Renal cortical epithelial cell (primary cell): Measurements from ENCODE around the gene CARD16. TPM values are rescaled to one million over a fixed set of nuclear protein-coding genes. Genes with fewer than 3 reads are reported as not detected.

Experiments
- DNase-seq: peaks from one replicate; pipeline ENCODE4 v3.0.0-alpha.2; 2011; ENCODE audit warnings: low read depth
- total RNA-seq: library from RNA; depleted of rRNA; stranded (reverse); fragments of >200 nt; gene quantifications from 2 replicates; pipeline ENCODE4 v1.2.3, GENCODE V29; 2014

CARD16 gene
- total RNA-seq, 1 donor from 2014 or later: 0.50 TPM

DNA sequence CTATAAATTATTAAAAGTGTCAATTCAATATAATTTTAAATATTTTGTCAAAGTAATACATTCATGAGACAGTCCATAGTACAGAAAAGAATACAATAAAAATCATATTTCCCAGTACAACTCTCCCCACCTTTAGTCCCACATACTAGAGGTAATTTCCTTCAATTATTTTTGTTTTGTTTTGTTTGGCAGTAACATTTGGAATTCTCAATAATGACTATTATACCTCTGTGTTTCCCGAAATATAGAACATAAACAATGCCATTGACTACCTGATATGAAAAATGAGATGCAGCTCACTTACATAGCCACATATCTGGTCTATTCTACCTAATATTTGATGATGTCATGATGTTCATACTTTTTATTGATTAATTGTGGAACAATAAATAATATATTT, 52.4 kb downstream of the CARD16 start:
- no peak for DNase-seq

DNA sequence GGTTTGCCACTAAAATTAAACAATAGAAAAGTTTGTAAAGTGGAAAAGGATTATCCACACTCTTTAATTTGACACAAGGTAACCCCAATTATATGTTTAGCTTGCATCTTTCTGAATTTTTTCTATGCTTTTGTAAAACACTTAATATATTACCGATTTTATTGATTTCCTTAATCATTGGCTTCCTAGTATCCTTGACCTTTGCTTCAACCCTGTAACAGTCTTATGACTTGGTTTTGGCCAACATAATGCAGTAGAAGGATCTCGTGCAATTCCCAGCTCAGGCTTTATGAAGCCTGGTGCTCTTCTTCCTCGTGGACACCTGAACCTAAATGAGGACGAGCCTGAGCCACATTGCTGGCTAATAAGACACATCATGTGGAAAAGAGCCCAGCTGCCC, 53.1 kb downstream of the CARD16 start:
- DNase-seq: no peak

Other genes starting within 250 kb of the CARD16 start
- not detected in 2 replicates for gene CASP12, start 146.9 kb downstream of the CARD16 start, total RNA-seq
- 150 and 201 TPM in 2 replicates for gene CASP4, start 76.8 kb downstream of the CARD16 start, total RNA-seq
- not detected in 2 replicates for gene CASP5, start 22.2 kb downstream of the CARD16 start, total RNA-seq
- gene CASP1, start 10.2 kb downstream of the CARD16 start, total RNA-seq: 8.3 and 8.6 TPM in 2 replicates
- not detected in 2 replicates for gene CARD18, start 94.4 kb upstream of the CARD16 start, total RNA-seq